A204.1 (cell line): ENCODE data around the gene UCK2.
"Not testable (repeated sequence)": the region's sequence is repeated elsewhere in the genome, so short reads cannot be mapped to it uniquely, and the experiment has no call there.

ENCODE experiments used
- FAIRE-seq: peaks from 2 replicates; lab custom pipeline; 2012; peaks lifted over from hg19 to GRCh38; lab: Jason Lieb, UNC

The UCK2 gene

DNA sequence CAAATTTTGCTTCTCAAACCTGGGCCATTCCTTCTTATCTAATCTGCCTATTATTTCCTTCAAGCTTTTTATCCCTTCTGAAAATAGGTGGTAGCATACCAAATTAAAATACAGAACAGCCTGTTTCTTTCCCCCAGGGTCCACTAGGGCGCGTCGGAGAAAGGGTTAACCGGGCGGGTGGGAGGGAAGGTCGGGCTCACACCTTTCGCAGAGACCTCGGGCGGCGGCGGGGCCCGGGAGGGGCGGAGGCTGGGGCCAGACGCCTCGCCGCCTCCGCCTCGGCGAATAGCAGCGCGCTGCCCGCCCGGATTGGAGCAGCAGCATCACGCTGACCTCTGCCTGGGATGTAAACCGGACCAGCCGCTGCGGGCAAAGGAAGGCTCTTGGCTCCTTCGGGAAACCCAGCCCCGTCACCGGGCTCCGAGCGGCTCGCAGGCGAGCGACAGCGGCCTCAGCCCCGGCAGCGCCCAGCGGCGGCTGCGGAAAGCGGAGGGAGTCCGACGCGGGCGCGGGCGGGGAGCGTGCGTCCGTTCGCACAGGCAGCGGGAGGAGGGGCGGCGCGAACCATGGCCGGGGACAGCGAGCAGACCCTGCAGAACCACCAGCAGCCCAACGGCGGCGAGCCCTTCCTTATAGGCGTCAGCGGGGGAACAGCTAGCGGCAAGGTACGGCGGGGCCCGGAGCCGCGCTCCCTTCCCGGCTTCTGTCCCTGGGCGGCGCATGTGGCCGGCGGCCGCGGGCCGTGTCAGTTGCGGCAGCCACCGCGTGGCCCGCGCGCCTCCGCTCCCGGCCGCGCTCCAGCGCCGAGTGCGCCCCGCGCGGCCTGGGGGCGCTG is at the start of gene UCK2:
UCK2 (plus strand) TSS at position 347 of the 835 bp plus-strand sequence; CDS start at position 567, 220 bp downstream.
- FAIRE-seq, result no peak

DNA sequence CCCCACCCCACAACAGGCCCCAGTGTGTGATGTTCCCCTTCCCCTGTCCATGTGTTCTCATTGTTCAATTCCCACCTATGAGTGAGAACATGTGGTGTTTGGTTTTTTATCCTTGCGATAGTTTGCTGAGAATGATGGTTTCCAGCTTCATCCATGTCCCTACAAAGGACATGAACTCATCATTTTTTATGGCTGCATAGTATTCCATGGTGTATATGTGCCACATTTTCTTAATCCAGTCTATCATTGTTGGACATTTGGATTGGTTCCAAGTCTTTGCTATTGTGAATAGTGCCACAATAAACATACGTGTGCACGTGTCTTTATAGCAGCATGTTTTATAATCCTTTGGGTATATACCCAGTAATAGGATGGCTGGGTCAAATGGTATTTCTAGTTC is 49.2 kb upstream of the UCK2 start:
- not testable (repeated sequence) for FAIRE-seq

- FAIRE-seq, result not testable (repeated sequence)
These were observed 43.9 kb upstream of the UCK2 start for GRCh38 chr1:165783519-165783918.

DNA sequence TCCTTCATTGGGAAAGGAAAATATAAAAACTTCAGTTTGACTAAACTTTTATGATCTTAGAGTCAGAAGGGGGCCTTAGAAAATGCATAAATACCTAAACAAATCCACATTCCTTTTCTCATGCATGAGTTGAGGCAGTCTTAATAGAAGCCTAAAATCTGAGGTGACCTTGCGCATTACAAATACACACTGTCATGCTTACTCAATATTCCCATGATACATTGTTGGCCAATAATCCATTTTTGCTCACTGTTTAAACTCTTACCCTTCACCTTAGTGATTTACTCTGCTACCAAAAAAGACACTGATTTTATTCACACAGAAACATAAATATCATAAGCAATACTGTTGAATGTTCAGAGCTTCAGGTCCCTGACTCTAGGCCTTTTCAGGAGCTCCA is 39.7 kb upstream of the UCK2 start:
- no peak for FAIRE-seq

- no peak for FAIRE-seq
These were observed 33.5 kb upstream of the UCK2 start for GRCh38 chr1:165793951-165794350.

- FAIRE-seq, result no peak
These were observed 31.5 kb upstream of the UCK2 start for GRCh38 chr1:165795894-165796293.

DNA sequence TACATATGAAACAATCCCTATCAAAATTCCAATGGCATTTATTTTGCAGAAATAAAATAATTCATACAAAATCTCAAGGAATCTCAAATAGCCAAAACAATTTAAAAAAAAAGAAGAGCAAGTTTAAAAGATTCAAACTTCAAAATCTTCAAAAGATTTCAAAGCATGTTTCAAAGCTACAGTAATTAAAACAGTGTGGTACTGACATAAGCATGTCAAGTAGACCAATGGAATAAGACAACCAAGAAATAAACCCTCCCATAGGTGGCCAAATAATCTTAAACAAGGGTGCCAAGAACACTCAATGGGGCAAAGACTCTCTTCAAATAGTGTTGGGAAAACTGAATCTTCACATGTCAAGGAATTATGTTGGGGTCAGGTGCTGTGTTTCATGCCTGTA is 28.0 kb upstream of the UCK2 start:
- no peak for FAIRE-seq

DNA sequence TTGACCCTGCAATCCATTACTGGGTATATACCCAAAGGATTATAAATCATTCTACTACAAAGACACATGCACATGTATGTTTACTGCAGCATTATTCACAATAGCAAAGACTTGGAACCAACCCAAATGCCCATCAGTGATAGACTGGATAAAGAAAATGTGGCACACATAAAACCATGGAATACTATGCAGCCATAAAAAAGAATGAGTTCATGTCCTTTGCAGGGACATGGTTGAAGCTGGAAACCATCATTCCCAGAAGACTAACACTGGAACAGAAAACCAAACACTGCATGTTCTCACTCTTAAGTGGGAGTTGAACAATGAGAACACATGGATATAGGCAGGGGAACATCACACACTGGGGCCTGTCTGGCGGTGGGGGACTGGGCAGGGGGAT is 22.9 kb upstream of the UCK2 start:
- not testable (repeated sequence) for FAIRE-seq

GRCh38 chr1:165807613-165808012 is 19.8 kb upstream of the UCK2 start:
- FAIRE-seq, result peak; percentile 32

- no peak for FAIRE-seq
These were observed 11.7 kb upstream of the UCK2 start for GRCh38 chr1:165815725-165816124.

- FAIRE-seq, result no peak
These were observed 11.3 kb upstream of the UCK2 start for GRCh38 chr1:165816157-165816556.

GRCh38 chr1:165816826-165817497 is 10.5 kb upstream of the UCK2 start:
- FAIRE-seq, result no peak

GRCh38 chr1:165823552-165824268 is 3.7 kb upstream of the UCK2 start:
- FAIRE-seq, result no peak

DNA sequence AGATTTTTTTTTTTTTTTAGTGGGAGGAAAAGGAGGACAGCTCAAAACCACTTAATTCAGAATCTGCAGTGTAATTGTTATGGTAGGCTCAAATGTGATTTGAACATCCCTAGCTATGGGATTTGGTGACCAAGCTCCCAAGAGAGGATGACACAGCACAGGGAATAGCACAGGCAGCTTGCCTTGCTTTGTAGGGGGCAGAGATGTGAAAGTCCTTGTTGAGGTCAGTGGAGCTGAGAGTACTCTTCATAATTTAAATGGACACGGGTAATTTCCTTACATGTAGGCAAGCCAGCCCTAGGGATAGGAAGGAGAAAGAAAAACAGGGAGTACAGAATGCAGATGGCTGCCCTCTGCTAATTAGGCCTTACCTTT is 3.2 kb upstream of the UCK2 start:
- FAIRE-seq, result no peak

GRCh38 chr1:165826565-165827267 is 698 bp upstream of the UCK2 start:
- FAIRE-seq, result no peak

GRCh38 chr1:165828103-165828668 is 772 bp downstream of the UCK2 start:
- no peak for FAIRE-seq

DNA sequence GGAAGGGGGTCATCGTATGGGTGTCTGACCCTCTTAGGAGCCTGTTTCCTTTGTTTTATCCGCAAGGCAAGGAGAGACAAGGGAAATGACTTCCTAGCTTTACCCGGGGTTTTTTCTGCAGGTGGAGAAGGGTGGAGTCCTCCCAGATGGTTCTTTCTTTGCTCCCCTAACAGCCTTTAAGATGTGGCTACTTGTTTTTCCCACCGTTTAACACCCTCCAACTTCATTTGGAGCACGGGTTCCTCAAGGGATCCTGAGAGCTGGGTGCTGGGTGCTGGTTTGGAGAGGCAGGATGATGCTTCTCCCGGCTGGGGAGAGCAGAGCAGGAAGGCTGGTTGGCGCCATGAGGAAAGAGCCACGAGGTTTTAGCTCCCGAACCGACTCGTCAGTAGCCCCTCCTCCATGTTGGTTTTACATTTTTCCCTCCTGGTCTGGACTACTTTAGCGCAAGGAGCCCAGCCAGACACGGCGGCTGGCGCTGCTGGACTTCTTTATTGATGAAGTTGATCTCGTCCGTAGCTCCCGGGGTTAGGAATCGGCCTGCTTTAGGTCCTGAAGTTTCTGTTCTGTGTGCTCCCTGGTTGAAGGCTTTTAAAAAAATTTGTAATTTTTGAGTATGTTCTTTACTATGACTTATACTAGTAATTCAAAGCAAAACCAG is 1.4 kb downstream of the UCK2 start:
- FAIRE-seq, result no peak

DNA sequence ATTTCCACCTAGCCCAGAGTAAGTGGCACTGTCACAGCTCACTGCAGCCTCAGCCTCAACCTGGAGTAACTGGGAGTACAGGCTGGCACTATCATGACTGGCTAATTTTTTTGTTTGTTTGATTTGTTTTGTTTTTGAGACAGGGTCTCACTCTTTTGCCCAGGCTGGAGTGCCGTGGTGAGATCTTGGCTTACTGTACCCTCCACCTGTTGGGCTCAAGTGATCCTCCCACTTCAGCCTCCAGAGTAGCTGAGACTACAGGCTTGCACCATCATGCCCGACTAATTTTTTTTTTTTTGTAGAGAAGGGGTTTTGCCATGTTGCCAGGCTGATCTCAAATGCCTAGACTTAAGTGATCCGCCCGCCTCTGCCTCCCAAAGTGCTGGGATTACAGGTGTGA is 2.5 kb downstream of the UCK2 start:
- FAIRE-seq, result no peak

GRCh38 chr1:165831146-165831545 is 3.7 kb downstream of the UCK2 start:
- no peak for FAIRE-seq

DNA sequence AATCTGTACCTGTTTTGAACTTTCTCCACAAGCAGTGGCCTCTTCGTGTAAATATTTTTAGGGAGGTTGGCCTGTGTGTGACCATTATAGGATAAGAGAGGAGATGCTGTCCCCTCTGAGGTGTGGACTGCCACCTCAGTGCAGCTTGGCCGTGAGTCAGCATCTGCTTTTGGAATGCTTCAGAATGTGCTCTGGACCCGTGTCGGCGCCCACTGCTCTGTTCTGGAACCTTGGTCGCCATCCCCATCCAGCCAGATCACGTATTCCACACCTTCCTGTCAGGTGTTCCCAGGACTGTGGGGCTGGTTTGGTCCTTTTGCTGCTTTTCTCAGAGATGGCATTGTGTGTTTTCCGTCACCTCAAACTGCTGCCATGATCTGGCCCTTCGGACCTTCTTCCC is 5.5 kb downstream of the UCK2 start:
- no peak for FAIRE-seq

DNA sequence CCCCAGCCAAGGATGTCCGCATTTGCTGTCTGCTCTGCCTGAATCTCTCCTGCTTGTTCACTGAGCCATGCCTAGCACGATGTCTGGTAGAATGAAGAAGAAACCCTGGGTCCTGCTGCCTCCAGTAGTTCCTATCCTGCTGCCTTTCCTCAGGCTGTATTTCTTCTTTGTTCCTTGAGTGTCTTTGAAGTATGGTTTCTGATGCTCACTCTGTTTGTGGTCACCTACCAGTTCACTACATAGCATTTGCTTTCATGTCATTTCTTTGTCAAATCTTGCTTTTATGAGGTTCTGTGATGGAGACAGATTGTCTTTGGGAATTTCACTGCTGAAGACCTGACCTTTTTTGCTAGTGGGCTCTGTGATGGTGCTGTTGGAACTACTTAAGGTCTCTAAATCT is 5.9 kb downstream of the UCK2 start:
- FAIRE-seq, result no peak

GRCh38 chr1:165834229-165834628 is 6.8 kb downstream of the UCK2 start:
- no peak for FAIRE-seq
